ENCODE data around the gene TAF5L. TPM values are rescaled to one million over a fixed set of nuclear protein-coding genes. Genes with fewer than 3 reads are reported as not detected.

TAF5L gene
- total RNA-seq, 6 donors from 2014 or later = 11.0 to 25.5 (median 19.6) TPM

DNA sequence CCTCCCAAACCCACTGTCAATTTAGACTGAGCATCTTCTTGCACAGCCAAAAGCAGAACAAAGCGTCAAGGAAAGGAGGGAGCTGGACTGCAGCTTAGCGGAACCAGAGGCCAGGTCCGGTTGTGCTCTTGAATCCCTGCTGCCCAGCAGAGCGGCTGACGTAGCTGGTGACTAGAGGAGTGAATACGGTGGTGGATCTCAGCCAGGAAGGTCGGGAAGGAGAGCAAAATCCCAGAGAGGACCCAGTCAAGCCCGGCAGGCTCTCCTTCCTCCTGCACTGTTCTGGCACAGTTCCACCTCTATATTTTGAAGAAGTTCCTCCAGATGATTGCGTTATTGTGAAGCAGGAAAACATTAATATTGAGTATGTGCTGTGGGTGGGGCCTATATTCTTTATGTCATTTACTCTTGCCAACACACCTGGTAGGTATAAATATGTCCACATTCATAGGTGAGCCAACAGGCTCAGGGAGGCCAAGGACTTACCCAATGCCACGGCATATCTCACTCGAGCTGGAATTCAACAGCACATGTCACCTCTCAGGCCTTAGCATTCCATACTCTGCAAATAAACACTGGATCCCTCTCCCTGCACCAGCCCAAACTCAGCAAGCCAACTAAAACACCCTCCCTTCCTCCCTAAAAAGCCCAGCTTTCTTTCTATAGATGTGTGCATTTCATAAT, 43.8 kb downstream of the TAF5L start:
- H3K4me1 ChIP-seq = peaks cover 4 to 25% (median 13%) of the 10 kb centered on the region in 4 donors
- ATAC-seq (ENCODE audit: low FRiP score in 2 of 2) (peak; percentile 64 to 80), DNase-seq (peak in 1 of 2 donors; percentile 68)
- H3K36me3 ChIP-seq = no peaks in the 10 kb centered on the region
- no peaks in the 10 kb centered on the region for H3K9me3 ChIP-seq
- no peaks in the 10 kb centered on the region for H3K27me3 ChIP-seq
- no peak overlapping the region for H3K4me3 ChIP-seq
- TF ChIP-seq POLR2AphosphoS5 (IDR thresholded peaks at IDR 0.05) = no peak
- no peak for TF ChIP-seq EP300 (IDR thresholded peaks at IDR 0.05)
- TF ChIP-seq, protein P1, sequence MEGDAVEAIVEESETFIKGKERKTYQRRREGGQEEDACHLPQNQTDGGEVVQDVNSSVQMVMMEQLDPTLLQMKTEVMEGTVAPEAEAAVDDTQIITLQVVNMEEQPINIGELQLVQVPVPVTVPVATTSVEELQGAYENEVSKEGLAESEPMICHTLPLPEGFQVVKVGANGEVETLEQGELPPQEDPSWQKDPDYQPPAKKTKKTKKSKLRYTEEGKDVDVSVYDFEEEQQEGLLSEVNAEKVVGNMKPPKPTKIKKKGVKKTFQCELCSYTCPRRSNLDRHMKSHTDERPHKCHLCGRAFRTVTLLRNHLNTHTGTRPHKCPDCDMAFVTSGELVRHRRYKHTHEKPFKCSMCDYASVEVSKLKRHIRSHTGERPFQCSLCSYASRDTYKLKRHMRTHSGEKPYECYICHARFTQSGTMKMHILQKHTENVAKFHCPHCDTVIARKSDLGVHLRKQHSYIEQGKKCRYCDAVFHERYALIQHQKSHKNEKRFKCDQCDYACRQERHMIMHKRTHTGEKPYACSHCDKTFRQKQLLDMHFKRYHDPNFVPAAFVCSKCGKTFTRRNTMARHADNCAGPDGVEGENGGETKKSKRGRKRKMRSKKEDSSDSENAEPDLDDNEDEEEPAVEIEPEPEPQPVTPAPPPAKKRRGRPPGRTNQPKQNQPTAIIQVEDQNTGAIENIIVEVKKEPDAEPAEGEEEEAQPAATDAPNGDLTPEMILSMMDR (IDR thresholded peaks at IDR 0.05) = no peak
- TF ChIP-seq POLR2A (IDR thresholded peaks at IDR 0.05) = no peak
- 24 to 29% methylated on average over 11 of the region's 11 CpGs for WGBS, 2 donors
- H3K27ac ChIP-seq = peak overlapping the region in 2 of 4 donors; percentile 39 to 44

- ATAC-seq (ENCODE audit: low FRiP score in 2 of 2) (no peak), DNase-seq (no peak)
- H3K27ac ChIP-seq = no peak overlapping the region
- TF ChIP-seq, protein P1 (IDR thresholded peaks at IDR 0.05) = no peak
- TF ChIP-seq EP300 (IDR thresholded peaks at IDR 0.05) (no peak), POLR2A (IDR thresholded peaks at IDR 0.05) (no peak), POLR2AphosphoS5 (IDR thresholded peaks at IDR 0.05) (no peak)
- H3K4me1 ChIP-seq = peaks cover 4 to 25% (median 13%) of the 10 kb centered on the region in 4 donors
- H3K27me3 ChIP-seq = no peaks in the 10 kb centered on the region
- no peak overlapping the region for H3K4me3 ChIP-seq
- 90% methylated on average over 3 of the region's 3 CpGs for WGBS, 2 donors
- H3K9me3 ChIP-seq = no peaks in the 10 kb centered on the region
- no peaks in the 10 kb centered on the region for H3K36me3 ChIP-seq
These were observed 44.4 kb downstream of the TAF5L start for GRCh38 chr1:229581485-229581884.

- peak in 1 of 4 donors; percentile 34 for TF ChIP-seq POLR2A (IDR thresholded peaks at IDR 0.05)
- no peak for TF ChIP-seq POLR2AphosphoS5 (IDR thresholded peaks at IDR 0.05)
- peaks cover 4 to 25% (median 13%) of the 10 kb centered on the region in 4 donors for H3K4me1 ChIP-seq
- no peak for DNase-seq
- WGBS, 2 donors = 15 to 42% methylated on average over 9 of the region's 9 CpGs
- no peaks in the 10 kb centered on the region for H3K27me3 ChIP-seq
- H3K27ac ChIP-seq = peak overlapping the region in 3 of 4 donors; percentile 31 to 62 (median 46)
- no peaks in the 10 kb centered on the region for H3K36me3 ChIP-seq
- ATAC-seq (ENCODE audit: low FRiP score in 2 of 2) = peak; percentile 57 to 69
- no peaks in the 10 kb centered on the region for H3K9me3 ChIP-seq
- no peak overlapping the region for H3K4me3 ChIP-seq
These were observed 46.8 kb downstream of the TAF5L start for GRCh38 chr1:229579059-229579673.

DNA sequence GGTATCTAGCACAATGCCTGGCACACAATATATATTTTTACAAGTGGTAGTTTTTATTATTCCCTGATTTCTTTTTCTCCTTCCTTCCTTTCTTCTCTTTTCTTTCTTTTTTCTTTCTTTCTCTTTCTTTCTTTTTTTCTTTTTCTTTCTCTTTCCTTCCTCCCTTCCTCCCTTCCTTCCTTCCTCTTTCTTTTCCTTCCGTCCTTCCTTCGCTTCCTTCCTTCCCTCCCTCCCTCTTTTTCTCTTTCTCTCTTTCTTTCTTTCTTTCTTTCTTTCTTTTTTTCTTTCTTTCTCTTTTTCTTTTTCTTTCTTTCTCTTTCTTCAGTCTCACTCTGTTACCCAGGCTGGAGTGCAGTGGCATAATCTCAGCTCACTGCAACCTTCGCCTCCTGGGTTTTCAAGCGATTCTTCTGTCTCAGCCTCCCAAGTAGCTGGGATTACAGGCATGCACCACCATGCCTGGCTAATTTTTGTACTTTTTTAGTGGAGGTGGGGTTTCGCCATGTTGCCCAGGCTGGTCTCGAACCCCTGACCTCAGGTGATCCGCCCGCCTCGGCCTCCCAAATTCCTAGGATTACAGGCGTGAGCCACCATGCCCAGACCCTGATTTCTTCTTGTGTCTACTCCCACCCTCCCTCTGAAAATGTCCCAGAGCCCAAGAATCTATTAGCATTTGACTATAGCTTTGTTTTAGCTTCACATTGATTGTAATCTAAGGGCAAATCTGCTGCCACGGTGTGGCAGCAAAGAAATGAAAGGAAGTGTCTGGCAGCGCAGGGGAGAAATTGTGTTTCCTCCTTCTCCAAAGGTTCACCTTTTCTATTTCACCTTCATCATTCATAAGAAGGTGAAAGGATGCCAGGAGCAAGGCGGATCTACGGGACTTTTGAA, 47.5 kb downstream of the TAF5L start:
- no peaks in the 10 kb centered on the region for H3K36me3 ChIP-seq
- DNase-seq (no peak), ATAC-seq (ENCODE audit: low FRiP score in 2 of 2) (no peak)
- TF ChIP-seq POLR2AphosphoS5 (IDR thresholded peaks at IDR 0.05) (no peak), EP300 (IDR thresholded peaks at IDR 0.05) (no peak), POLR2A (IDR thresholded peaks at IDR 0.05) (no peak)
- TF ChIP-seq, protein P1 (IDR thresholded peaks at IDR 0.05) = no peak
- peaks cover 4 to 25% (median 13%) of the 10 kb centered on the region in 4 donors for H3K4me1 ChIP-seq
- no peak overlapping the region for H3K4me3 ChIP-seq
- H3K9me3 ChIP-seq = no peaks in the 10 kb centered on the region
- WGBS, 2 donors = 77 to 79% methylated on average over 14 of the region's 14 CpGs
- no peaks in the 10 kb centered on the region for H3K27me3 ChIP-seq
- peak overlapping the region in 1 of 4 donors; percentile 62 for H3K27ac ChIP-seq
